Measurements from ENCODE around the gene COPZ1. TPM values are rescaled to one million over a fixed set of nuclear protein-coding genes. Genes with fewer than 3 reads are reported as not detected.
"Not testable (repeated sequence)": the region's sequence is repeated elsewhere in the genome, so short reads cannot be mapped to it uniquely, and the experiment has no call there.

COPZ1 gene, protein sequence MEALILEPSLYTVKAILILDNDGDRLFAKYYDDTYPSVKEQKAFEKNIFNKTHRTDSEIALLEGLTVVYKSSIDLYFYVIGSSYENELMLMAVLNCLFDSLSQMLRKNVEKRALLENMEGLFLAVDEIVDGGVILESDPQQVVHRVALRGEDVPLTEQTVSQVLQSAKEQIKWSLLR
- 124 and 186 TPM in 2 replicates for total RNA-seq (2014; rRNA removed)
- 318 TPM for polyA plus RNA-seq (2012)

DNA sequence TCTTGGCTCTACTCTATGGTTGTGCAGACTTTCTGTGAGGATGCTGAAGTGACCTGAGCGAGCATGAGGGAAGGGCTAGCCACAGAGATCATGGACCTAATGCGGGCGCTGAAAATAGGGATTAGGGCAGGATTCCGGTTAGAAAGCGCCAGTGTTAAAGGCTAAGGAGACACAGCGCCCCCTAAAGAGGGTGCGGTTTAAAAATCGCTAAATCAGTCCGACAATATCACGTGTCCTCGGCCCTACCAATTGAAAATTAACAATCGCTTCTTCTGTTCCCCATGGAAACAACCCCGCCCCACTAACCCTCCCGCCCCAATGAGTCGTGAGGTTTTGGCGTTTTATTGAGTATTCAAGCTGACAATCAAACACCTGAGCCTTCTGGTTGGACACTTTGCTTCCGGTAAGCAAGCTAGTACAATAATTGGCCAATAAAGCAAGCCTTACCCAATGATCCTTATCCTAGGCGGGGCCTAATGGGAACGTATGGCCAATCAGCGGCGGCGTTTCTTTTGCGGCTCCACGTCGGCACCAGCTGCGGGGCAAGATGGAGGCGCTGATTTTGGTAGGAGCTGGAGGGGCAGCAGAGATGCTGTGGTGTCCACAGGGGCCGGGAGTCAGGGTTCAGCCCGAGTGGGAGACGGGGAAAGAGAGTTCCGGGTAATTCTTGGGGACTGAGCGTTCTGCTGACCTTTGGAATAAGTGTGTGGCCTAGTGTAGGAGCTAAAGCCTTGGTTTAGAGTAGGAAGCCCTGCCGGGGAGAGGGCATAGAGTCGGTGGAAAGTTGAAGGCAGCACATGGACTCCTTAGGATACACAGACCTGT lies at the start of gene COPZ1:
COPZ1 (plus strand) TSS at position 515 of the 825 bp plus-strand sequence; CDS start at position 548, 33 bp downstream.
- peak; percentile 100 for DNase-seq (ENCODE audit: low read depth)

DNA sequence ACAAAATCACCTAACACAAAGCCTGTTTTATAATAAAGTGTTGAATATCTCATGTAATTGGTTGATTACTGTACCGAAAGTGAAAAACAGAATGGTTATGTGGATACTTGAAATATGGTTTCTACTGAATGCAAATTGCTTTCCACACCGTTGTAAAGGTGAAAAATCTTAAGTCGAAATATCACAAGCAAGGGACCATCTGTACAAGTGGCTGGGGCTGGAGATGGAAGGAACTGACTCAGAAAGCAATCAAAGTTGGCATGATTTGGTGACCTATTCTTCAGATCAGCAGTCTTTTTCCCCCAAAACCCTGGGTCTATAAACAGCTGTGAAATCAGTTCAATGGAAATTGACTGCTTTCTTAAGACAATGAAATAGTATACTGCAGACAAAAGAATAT lies 48.6 kb upstream of the COPZ1 start:
- DNase-seq (ENCODE audit: low read depth): no peak

DNA sequence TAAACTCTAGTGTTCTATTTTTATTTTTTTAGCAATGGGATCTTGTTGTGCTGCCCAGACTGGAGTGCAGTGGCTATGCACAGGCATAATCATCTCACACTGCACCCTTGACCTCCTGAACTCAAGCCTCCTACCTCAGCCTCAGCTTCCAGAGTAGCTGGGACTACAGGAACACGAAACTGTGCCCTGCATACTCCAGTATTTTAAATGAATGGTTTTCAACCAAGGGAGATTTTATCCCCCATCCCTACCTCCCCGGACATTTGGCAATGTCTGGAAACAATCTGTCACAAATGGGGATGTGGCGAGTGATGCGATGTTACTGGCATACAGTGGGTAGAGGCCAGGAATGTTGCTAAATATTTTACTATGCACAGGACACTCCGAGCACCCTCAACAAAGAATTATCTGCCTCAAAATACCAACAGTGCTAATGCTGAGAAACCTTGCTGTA lies 47.1 kb upstream of the COPZ1 start:
- DNase-seq (ENCODE audit: low read depth): peak; percentile 62

DNA sequence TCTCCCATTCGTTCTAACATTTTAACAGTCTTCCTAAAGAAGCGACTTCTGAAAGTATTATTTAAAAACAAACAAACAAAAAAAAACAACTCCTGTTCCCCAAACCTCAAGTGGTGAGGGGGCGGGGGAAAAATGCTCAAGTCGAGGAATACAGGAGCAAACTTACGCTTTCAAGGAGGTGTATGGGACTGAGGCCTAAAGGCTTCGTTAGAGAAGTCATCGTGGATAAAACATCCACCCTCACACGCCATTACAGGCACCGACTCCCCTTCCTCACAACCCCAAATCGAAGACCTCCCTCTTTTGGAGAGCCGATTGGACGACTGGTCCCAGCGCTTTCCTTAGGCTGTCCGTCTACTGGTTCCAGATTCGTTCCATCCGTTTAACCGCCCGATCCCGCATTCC lies 45.7 kb upstream of the COPZ1 start:
- no peak for DNase-seq (ENCODE audit: low read depth)

DNA sequence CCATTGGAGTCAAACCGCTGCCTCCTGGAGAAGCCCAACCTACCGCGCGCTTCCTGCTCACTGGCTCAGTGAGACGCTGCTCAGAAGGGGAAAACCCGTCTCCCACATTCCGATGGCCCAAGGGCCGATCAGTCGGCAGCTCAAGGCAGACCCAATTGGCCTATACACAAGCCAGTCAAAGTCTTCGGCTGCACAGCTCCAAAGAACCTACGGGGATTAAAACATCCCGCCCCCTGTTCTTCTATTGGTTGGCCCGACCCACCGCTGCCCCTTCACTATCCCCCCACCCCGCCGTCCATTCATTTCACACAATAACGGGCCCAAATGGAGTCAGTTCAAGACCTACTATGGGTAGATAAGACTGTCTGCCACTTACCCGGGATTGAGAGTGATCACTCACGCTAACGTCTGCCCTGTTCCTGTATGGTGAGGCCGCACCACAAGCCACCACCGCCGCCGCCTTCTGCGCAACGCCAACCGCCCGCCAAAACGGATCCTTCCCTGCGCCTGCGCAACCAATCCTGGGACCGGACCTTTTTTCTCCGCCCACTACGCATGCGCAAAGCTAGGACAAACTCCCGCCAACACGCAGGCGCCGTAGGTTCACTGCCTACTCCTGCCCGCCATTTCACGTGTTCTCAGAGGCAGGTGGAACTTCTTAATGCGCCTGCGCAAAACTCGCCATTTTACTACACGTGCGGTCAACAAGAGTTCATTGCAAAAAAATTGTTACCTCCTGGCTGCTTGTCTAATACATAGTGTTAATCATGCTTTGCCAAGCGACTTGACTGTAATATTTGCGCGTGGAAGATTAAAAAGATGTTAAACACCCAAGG lies 45.1 kb upstream of the COPZ1 start, which contains the start of gene CBX5:
CBX5 (minus strand) TSS at position 491 of the 836 bp plus-strand sequence. CDS start 22,472 bp downstream, outside the sequence.
- DNase-seq (ENCODE audit: low read depth): peak; percentile 100

DNA sequence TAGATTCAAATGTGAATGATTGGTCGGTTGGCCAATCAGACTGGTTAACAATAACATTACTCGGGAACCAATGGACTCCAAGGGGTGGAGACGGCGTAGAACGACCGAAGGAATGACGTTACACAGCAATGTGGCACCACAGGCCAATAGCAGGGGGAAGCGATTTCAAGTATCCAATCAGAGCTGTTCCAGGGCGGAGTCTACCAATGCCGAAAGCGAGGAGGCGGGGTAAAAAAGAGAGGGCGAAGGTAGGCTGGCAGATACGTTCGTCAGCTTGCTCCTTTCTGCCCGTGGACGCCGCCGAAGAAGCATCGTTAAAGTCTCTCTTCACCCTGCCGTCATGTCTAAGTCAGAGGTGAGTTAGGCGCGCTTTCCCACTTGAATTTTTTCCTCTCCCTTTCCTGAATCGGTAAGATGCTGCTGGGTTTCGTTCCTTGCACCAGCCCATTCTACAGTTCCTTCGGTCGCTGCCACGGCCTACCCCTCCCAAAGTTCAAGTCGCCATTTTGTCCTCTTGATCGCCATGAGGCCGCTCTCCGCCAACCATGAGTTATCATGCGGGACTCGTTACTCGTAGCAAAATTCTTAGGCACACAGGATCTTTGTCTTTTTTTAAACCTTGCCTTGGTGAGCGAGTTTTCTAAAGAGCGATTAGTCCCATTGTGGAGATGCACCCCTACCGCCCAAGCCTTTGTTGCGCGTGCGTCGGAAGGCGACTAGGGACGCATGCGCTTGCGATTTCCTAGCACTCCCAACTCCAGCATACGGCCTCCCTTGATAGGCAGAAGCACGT lies 44.3 kb upstream of the COPZ1 start, which contains the start of gene HNRNPA1:
HNRNPA1 (plus strand) TSS at position 259 of the 793 bp plus-strand sequence; CDS start at position 341, 82 bp downstream.
- DNase-seq (ENCODE audit: low read depth): peak; percentile 100

DNA sequence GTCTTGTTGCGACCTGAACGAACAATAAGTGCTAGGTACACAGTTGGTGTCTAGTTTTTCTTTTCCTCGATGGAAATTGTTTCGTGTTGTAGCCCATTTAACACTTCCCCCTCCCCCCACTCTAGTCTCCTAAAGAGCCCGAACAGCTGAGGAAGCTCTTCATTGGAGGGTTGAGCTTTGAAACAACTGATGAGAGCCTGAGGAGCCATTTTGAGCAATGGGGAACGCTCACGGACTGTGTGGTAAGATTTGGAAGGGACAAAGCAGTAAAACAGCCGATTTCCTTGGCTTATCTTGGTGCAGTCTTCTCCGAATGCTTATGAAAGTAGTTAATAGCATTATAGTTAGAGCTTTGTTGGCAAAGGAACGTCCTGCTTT lies 43.7 kb upstream of the COPZ1 start:
- DNase-seq (ENCODE audit: low read depth): not testable (repeated sequence)

DNA sequence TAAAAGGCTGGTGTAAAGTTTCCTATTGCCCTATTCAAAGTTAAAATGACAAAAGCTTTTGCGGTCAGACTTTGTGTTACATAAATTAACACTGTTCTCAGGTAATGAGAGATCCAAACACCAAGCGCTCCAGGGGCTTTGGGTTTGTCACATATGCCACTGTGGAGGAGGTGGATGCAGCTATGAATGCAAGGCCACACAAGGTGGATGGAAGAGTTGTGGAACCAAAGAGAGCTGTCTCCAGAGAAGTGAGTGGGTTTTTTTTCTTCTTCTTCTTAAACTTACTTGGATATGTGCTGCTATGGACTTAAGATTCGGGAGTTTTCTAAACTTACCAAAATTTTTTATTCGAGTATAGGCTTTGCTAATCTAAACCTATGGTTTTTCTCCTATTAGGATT lies 43.2 kb upstream of the COPZ1 start:
- DNase-seq (ENCODE audit: low read depth): not testable (repeated sequence)

DNA sequence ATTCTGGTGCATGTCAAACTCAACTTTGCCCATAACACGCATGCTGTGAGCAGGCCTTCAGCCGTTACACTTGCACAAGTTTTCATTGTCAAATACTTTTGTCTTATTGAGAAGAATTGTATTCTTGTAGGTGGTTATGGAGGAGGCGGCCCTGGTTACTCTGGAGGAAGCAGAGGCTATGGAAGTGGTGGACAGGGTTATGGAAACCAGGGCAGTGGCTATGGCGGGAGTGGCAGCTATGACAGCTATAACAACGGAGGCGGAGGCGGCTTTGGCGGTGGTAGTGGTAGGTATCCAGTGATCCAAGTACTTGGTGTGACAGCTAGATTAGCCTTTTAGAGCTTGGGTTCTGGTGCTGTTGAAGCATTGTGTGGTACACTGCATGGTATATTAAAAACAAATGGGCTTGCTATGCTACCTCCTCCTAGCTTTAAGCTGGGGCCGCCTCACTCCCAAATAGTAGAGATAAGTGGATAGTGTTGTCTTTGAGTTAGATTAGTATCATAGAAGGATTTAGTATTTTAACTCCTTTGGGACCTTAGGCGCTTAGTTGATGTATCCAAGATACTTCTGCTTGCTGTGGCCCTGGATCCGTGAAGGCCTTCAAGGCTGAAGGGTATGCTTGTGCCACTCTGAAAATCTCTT lies 41.9 kb upstream of the COPZ1 start:
- no peak for DNase-seq (ENCODE audit: low read depth)

DNA sequence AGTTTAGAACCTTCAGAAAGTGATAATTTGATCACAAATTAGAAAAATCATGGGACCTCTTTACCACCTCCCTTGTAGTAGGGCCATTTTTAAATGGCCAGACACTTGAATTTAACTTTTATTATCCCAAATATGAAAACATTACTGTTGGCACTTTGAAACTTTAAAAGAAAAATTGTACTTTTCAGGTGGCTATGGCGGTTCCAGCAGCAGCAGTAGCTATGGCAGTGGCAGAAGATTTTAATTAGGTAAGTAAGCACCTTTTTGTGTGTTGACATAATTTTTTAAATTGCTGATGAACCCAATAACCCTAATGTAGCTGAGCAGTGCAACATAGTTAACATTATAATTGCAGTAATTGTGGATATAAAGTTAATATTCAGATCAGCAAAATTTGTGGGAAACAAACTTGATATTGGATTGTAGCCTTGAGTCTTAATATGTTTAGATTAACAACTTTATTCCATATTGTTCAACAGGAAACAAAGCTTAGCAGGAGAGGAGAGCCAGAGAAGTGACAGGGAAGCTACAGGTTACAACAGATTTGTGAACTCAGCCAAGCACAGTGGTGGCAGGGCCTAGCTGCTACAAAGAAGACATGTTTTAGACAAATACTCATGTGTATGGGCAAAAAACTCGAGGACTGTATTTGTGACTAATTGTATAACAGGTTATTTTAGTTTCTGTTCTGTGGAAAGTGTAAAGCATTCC lies 40.7 kb upstream of the COPZ1 start:
- DNase-seq (ENCODE audit: low read depth): not testable (repeated sequence)

DNA sequence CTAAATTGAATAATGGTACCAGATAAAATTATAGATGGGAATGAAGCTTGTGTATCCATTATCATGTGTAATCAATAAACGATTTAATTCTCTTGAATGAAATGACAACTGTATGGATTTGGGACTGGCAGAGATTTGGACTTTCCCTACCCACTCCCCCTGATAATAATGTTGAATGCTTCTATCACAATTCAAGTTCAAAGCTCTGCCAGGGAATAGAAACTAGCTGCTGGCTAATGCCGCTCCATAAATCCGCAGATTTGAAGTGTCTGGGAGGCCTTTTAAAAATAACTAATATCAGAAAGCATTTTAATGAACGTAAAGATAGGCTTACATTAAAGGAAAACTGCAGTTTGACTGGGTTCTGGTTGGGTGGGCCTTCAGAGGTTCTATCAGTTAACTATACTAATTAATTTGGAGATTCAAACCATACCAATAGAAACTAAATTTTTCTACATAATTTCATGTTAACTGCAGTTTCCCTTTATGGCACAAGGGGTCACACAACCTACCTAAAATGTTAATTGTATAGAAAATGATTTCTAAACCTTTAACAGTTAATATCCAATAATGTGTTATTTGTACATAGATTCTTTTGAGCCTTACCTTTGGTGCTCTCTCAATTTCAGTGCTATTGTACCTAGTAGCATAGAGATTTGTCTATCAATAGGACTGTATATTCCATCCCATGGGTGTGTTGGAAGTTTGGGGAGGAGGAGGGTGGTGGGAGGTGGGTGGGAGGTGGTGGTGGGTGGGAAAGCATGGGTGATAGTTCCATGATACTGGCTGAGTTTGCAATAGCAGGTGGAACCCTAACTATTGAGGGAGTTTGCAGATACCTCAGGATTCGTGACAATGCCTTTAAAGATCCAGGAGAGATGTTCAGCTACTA lies 39.5 kb upstream of the COPZ1 start:
- no peak for DNase-seq (ENCODE audit: low read depth)

DNA sequence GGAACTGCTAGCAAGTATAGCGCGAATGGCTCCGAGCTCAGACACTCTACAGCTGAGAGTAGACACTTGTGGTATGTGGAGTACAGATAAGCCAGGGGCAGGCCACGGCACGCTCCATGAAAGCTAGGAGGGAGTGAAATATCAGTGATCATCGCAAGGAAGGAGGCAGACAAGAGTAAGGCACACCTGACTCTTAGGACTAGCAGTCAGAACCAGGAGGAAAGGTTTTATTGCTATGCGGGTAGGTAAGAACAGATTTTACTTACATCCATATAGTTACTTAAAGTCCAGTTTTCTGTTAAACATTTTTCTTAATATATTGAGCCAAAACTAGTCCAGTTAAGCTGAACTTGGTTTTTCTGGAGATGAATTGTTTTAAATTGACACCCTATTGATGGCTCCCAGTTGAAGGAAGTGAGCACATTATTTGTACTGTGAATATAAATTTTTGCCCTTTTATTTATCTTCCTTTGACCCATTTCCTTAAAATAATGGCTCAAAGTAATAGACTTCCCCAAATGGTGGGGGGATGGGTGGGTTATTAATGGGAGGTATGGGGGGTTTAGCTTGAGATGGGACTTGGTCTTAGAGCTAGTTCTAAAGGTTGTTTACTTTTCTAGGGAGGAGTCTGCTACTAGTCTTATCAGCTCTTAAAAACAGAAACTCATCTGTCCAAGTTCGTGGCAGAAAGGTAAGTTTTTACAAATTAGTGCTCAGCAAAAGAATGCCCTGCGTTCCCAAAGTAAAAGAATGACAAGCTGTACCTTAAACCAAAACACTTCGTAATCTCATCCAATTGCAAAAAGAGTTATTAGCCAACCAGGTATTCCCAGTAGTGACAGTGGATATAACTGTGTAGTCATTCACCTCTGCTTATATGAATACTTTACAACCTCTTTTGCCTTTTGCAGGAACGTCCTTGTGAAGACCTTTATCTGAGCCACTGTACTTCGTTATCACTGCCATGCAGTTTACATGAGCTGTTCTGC lies 38.6 kb upstream of the COPZ1 start:
- DNase-seq (ENCODE audit: low read depth): no peak

DNA sequence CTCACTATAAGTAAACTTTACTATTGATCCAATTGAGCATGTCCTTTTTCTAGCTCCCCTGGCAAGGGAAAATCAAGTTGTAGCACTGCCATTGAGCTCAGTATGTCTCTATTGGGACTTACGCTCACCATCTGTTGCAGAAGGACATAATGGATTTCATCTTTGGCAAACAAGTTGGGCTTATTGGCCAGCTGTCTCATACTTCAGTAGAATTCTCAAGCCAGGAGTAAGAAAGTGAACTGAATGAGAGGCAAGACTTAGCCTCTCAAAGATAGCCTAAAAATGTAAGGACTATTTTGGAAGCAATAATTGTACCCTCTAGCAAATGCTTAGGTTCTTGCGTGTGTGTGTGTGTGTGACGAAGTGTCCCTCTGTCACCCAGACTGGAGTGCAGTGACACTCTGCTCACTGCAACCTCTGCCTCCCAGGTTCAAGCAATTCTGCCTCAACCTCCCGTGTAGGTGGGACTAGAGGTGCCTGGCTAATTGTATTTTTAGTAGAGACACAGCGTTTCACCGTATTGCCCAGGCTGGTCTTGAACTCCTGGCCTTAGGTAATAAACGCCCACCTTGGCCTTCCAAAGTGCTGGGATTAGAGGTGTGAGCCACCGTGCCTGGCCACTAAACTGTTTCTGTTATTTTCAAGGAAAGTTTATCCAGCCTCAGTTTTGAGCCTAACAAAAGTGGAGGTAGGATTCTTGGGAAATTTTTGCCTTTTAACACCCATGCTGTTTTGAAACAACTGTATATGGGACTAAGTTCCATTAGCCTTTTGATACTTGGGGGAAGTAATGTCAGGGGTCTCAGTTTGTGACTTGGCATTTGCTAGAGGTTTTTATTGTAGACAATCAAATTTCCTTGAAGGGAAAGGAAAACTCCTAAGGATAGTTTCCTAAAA lies 37.4 kb upstream of the COPZ1 start:
- DNase-seq (ENCODE audit: low read depth): no peak

DNA sequence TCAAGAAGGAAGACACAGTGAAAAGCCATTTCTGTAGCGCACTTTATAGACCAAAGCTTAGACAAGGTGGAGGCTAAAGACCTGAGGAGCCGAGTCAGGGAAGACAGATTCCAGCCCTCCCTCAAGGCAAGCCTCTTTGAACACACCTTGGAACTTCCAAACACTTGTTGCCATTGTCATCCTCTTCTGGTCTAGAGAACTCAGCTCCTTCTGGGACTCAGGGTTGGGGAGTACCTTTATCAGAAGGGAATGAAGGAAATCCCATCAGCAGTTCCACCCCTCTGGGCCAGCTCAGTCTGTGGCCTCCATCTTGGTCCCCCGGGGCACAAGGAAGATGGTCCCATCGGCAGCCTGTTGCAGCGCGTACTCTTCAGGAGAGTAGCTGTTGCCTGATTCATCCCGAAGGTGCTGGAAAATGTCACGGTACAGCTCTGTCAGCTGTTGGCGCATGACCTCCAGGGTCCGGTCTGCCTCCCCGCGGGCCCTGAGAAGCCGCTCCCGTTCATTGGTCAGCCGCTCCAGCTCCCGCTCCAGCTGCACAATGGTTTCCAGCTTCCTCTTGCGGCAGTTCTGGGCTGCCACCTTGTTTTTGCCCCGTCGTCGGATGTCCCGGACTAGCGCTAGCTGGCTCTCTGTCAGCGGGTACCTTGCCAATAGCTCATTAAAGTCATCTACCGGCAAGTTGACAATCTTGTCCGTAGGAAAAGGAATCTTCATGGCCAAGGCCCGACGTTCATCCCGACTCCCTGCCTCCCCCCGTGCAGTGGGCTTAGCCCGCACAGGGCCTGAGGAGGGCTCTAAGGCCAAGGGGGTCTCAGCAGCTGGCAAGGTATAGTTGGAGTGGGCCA lies 32.6 kb upstream of the COPZ1 start:
- DNase-seq (ENCODE audit: low read depth): no peak

DNA sequence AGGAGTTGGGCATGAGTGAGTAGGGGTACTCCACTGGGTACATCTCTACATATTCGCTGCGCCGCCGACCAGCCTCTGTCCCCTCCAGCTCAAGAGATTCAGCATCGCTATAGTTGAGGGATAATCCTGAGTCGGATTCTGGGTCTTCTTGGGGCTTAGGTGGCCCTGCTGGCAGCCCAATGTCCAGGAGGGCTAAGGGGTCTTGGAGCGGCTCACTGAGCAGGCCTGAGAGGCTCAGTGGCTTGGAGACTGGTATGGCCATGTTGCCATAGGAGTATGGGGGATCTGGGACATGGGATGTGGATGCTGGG lies 32.0 kb upstream of the COPZ1 start:
- no peak for DNase-seq (ENCODE audit: low read depth)

All from LHCN-M2 (cell line).